Neural progenitor cell (in vitro differentiated cells): ENCODE results near the gene EFCAB6. TPM values are rescaled to one million over a fixed set of nuclear protein-coding genes. Genes with fewer than 3 reads are reported as not detected.

Experiments used
- DNase-seq: peaks from one replicate; pipeline ENCODE4 v3.0.0-alpha.2; 2016; ENCODE audit warnings: low spot score
- H2AFZ ChIP-seq: fragments of 200-600 bp; sonication (generic); replicated peaks from 2 replicates; pipeline ENCODE4 v1.6.1; 2016; ENCODE audit warnings: antibody characterized with exemption
- H3F3A ChIP-seq: fragments of 200-600 bp; sonication (generic); 2 replicates; pipeline ENCODE4 v1.6.1; 2016; ENCODE audit warnings: antibody characterized with exemption, low read depth
- H3K27ac ChIP-seq: fragments of 200-600 bp; sonication (generic); 2 replicates; pipeline ENCODE4 v1.5.1; 2016; ENCODE audit warnings: mild to moderate bottlenecking
- H3K27me3 ChIP-seq: fragments of 200-600 bp; sonication (generic); 2 replicates; pipeline ENCODE4 v1.6.1; 2016; ENCODE audit warnings: mild to moderate bottlenecking, moderate library complexity
- H3K36me3 ChIP-seq: fragments of 200-600 bp; sonication (generic); 2 replicates; pipeline ENCODE4 v1.5.1; 2016
- H3K4me1 ChIP-seq: fragments of 200-600 bp; sonication (generic); 2 replicates; pipeline ENCODE4 v1.6.1; 2016; ENCODE audit warnings: mixed run types
- H3K4me2 ChIP-seq: fragments of 200-600 bp; sonication (generic); 2 replicates; pipeline ENCODE4 v1.6.1; 2016
- H3K4me3 ChIP-seq: fragments of 200-600 bp; sonication (generic); 2 replicates; pipeline ENCODE4 v1.5.1; 2016
- H3K79me2 ChIP-seq: fragments of 200-600 bp; sonication (generic); 2 replicates; pipeline ENCODE4 v1.6.1; 2016; ENCODE audit warnings: low read depth
- H3K9ac ChIP-seq: fragments of 200-600 bp; sonication (generic); 2 replicates; pipeline ENCODE4 v1.6.1; 2016
- H3K9me3 ChIP-seq: fragments of 200-600 bp; sonication (generic); 2 replicates; pipeline ENCODE4 v1.5.1; 2016; ENCODE audit warnings: low read depth
- H4K20me1 ChIP-seq: fragments of 200-600 bp; sonication (generic); 2 replicates; pipeline ENCODE4 v1.6.1; 2016; ENCODE audit warnings: low read depth
- H3K27ac Mint-ChIP-seq: 3 replicates; pipeline ENCODE4 v1.8.0; 2021; ENCODE audit warnings: mixed read lengths
- H3K27me3 Mint-ChIP-seq: 2 replicates; pipeline ENCODE4 v1.8.0; 2022; ENCODE audit warnings: low read depth, mild to moderate bottlenecking, inconsistent platforms, moderate library complexity, mixed read lengths; ENCODE audit not compliant: insufficient read depth
- H3K36me3 Mint-ChIP-seq: 3 replicates; pipeline ENCODE4 v1.8.0; 2021; ENCODE audit warnings: mixed read lengths
- H3K4me1 Mint-ChIP-seq: 3 replicates; pipeline ENCODE4 v1.8.0; 2021; ENCODE audit warnings: mixed read lengths
- H3K4me3 Mint-ChIP-seq: 3 replicates; pipeline ENCODE4 v1.8.0; 2021; ENCODE audit warnings: mild to moderate bottlenecking, moderate library complexity, mixed read lengths
- H3K9me3 Mint-ChIP-seq: 3 replicates; pipeline ENCODE4 v1.8.0; 2020; ENCODE audit warnings: mixed read lengths
- EZH2 ChIP-seq: fragments of 200-600 bp; sonication (generic); IDR thresholded peaks from 2 replicates; pipeline ENCODE4 v1.6.1; 2017; ENCODE audit warnings: antibody characterized with exemption, mild to moderate bottlenecking, moderate library complexity
- EZH2phosphoT487 ChIP-seq: fragments of 200-600 bp; sonication (generic); IDR thresholded peaks from 2 replicates; pipeline ENCODE4 v1.6.1; 2017; ENCODE audit warnings: antibody characterized with exemption
- total RNA-seq: library from RNA; depleted of rRNA; stranded (reverse); fragments of >200 nt; gene quantifications from 2 replicates; pipeline ENCODE4 v1.2.3, GENCODE V29; 2015; ENCODE audit warnings: low replicate concordance
- TF ChIP-seq, protein P1 (sequence below): fragments of 200-600 bp; sonication (generic); IDR thresholded peaks from 2 replicates; pipeline ENCODE4 v1.5.1; 2017; ENCODE audit warnings: antibody characterized with exemption, mild to moderate bottlenecking

EFCAB6 gene
- total RNA-seq, 1 donor from 2014 or later: 4.9 TPM

DNA sequence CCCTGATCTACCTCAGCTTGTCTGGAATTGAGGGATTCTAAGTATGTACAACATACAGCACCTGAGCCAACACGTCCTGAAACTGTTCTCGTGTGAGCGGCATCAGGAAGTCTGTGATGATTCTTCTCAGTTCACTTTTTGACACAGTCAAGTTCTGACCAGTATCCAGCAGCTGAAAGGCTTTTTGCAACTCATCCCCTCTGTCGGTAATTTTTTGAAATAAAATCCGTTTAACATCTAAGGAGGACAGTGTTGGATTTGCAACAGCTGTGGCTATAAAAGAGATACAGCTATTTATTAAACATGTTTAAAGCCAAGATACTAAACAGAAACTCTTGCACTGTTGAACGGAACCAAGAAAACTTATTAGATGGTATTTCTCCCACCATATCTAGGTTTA is 39.3 kb downstream of the EFCAB6 start:
- Mint-ChIP-seq H3K36me3 (no peaks in the 10 kb centered on the region), H3K9me3 (no peaks in the 10 kb centered on the region), H3K27ac (no peak overlapping the region), H3K4me1 (peaks cover 20% of the 10 kb centered on the region), H3K4me3 (no peak overlapping the region), H3K27me3 (peaks cover 4% of the 10 kb centered on the region)
- H3K36me3 ChIP-seq: no peaks in the 10 kb centered on the region
- no peaks in the 10 kb centered on the region for H3K27me3 ChIP-seq
- TF ChIP-seq, protein P1, sequence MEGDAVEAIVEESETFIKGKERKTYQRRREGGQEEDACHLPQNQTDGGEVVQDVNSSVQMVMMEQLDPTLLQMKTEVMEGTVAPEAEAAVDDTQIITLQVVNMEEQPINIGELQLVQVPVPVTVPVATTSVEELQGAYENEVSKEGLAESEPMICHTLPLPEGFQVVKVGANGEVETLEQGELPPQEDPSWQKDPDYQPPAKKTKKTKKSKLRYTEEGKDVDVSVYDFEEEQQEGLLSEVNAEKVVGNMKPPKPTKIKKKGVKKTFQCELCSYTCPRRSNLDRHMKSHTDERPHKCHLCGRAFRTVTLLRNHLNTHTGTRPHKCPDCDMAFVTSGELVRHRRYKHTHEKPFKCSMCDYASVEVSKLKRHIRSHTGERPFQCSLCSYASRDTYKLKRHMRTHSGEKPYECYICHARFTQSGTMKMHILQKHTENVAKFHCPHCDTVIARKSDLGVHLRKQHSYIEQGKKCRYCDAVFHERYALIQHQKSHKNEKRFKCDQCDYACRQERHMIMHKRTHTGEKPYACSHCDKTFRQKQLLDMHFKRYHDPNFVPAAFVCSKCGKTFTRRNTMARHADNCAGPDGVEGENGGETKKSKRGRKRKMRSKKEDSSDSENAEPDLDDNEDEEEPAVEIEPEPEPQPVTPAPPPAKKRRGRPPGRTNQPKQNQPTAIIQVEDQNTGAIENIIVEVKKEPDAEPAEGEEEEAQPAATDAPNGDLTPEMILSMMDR: no peak
- TF ChIP-seq EZH2 (no peak), EZH2phosphoT487 (no peak)
- H3K79me2 ChIP-seq: no peaks in the 10 kb centered on the region
- H3K27ac ChIP-seq: no peak overlapping the region
- no peak overlapping the region for H3K9ac ChIP-seq
- H3K4me3 ChIP-seq: no peak overlapping the region
- no peak overlapping the region for H3K4me2 ChIP-seq
- no peaks in the 10 kb centered on the region for H4K20me1 ChIP-seq
- no peaks in the 10 kb centered on the region for H3K4me1 ChIP-seq
- H3K9me3 ChIP-seq: no peaks in the 10 kb centered on the region
- DNase-seq: no peak
- H2AFZ ChIP-seq: no peak overlapping the region
- H3F3A ChIP-seq: no peaks in the 10 kb centered on the region

DNA sequence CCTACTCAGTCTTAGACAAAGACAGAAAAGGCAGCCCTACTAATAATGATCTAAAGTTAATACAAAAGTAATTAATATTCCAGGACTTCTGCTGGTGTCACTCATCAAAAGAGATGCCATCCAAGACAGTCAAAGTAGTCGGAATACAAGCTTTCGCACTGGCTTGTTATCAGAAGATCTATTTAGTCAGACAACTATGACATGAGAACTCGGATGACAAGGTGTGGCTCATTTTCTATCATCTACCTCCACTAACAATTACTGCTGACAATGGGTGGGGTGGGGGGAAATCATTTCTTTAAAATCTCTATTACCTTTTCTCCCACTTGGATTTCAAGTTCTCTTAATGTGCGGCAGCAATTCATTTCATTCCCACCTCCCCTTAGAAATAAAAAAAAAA is 56.7 kb downstream of the EFCAB6 start:
- no peak overlapping the region for H2AFZ ChIP-seq
- H4K20me1 ChIP-seq: no peaks in the 10 kb centered on the region
- no peak overlapping the region for H3K27ac ChIP-seq
- H3K27ac Mint-ChIP-seq: no peak overlapping the region
- no peaks in the 10 kb centered on the region for H3F3A ChIP-seq
- no peaks in the 10 kb centered on the region for H3K36me3 Mint-ChIP-seq
- no peak overlapping the region for H3K4me3 ChIP-seq
- H3K4me1 Mint-ChIP-seq: no peaks in the 10 kb centered on the region
- H3K27me3 Mint-ChIP-seq: peaks cover 2% of the 10 kb centered on the region
- H3K9me3 Mint-ChIP-seq: no peaks in the 10 kb centered on the region
- H3K36me3 ChIP-seq: no peaks in the 10 kb centered on the region
- no peaks in the 10 kb centered on the region for H3K79me2 ChIP-seq
- DNase-seq: no peak
- no peaks in the 10 kb centered on the region for H3K27me3 ChIP-seq
- TF ChIP-seq, protein P1: no peak
- peaks cover 3% of the 10 kb centered on the region for H3K4me1 ChIP-seq
- no peak overlapping the region for H3K4me3 Mint-ChIP-seq
- no peak overlapping the region for H3K9ac ChIP-seq
- no peak overlapping the region for H3K4me2 ChIP-seq
- H3K9me3 ChIP-seq: no peaks in the 10 kb centered on the region

DNA sequence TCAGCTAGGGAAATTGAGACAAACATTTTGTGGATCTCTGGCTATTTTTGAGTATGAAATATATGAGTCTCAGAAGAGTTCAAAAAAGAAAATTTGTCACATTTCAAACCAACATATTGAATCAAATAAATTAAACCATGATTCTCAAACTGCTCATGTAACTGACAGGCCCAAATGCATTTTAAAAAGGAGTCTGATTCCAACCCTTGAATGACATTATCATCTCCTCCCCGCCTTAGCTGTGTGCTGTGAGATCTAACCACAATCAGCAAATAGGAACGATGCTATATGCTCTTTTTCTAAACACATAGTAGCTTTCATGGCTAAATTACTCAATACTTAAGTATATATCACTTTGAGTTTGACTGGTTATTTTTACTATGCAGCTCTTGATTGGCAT is 57.1 kb downstream of the EFCAB6 start:
- H3K27me3 ChIP-seq: no peaks in the 10 kb centered on the region
- no peak overlapping the region for H3K27ac ChIP-seq
- no peaks in the 10 kb centered on the region for H3F3A ChIP-seq
- Mint-ChIP-seq H3K9me3 (no peaks in the 10 kb centered on the region), H3K27ac (no peak overlapping the region), H3K4me3 (no peak overlapping the region), H3K27me3 (peaks cover 2% of the 10 kb centered on the region), H3K4me1 (no peaks in the 10 kb centered on the region), H3K36me3 (no peaks in the 10 kb centered on the region)
- no peaks in the 10 kb centered on the region for H4K20me1 ChIP-seq
- no peak overlapping the region for H3K4me3 ChIP-seq
- H3K79me2 ChIP-seq: no peaks in the 10 kb centered on the region
- H3K9ac ChIP-seq: no peak overlapping the region
- no peak for DNase-seq
- TF ChIP-seq EZH2 (no peak), EZH2phosphoT487 (no peak)
- TF ChIP-seq, protein P1: no peak
- H3K9me3 ChIP-seq: no peaks in the 10 kb centered on the region
- H3K4me2 ChIP-seq: no peak overlapping the region
- peaks cover 7% of the 10 kb centered on the region for H3K4me1 ChIP-seq
- no peaks in the 10 kb centered on the region for H3K36me3 ChIP-seq
- H2AFZ ChIP-seq: no peak overlapping the region

DNA sequence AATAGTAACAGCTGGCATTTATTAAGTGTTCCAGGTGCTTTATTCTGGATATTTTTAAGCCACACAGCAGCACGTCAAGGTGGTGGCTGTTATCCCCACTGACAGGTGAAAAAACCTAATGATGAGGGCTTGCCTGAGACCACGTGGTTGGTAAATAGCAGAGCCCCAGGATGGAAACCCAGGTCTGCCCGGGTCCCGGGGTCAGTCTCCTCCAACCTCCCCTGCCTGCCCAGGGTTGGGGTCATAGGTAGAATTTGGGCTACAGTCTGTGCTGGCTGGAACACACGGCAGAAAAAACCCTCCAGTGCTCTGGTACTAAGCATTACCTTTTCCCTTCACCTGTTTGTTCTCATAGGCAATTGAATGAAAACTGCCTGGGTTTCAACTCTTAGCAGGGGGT is 57.9 kb downstream of the EFCAB6 start:
- H3K4me3 ChIP-seq: no peak overlapping the region
- Mint-ChIP-seq H3K4me3 (no peak overlapping the region), H3K4me1 (no peaks in the 10 kb centered on the region), H3K27me3 (peaks cover 2% of the 10 kb centered on the region), H3K9me3 (no peaks in the 10 kb centered on the region), H3K36me3 (no peaks in the 10 kb centered on the region), H3K27ac (no peak overlapping the region)
- no peak overlapping the region for H3K27ac ChIP-seq
- no peaks in the 10 kb centered on the region for H3F3A ChIP-seq
- H3K36me3 ChIP-seq: no peaks in the 10 kb centered on the region
- H3K27me3 ChIP-seq: no peaks in the 10 kb centered on the region
- H3K4me1 ChIP-seq: peaks cover 12% of the 10 kb centered on the region
- TF ChIP-seq, protein P1: no peak
- TF ChIP-seq EZH2 (no peak), EZH2phosphoT487 (no peak)
- DNase-seq: no peak
- no peak overlapping the region for H2AFZ ChIP-seq
- H3K4me2 ChIP-seq: no peak overlapping the region
- H4K20me1 ChIP-seq: no peaks in the 10 kb centered on the region
- H3K9me3 ChIP-seq: no peaks in the 10 kb centered on the region
- H3K79me2 ChIP-seq: no peaks in the 10 kb centered on the region
- no peak overlapping the region for H3K9ac ChIP-seq
